ENCODE measurements around the gene JMJD8. TPM values are rescaled to one million over a fixed set of nuclear protein-coding genes. Genes with fewer than 3 reads are reported as not detected.

Gene JMJD8
- total and polyA plus RNA-seq, 9 of the 15 experiments (the other 6 are each of a cell fraction or from before 2014, with no cell fraction given) = 1.2 to 50.6 (median 29.3) TPM

DNA sequence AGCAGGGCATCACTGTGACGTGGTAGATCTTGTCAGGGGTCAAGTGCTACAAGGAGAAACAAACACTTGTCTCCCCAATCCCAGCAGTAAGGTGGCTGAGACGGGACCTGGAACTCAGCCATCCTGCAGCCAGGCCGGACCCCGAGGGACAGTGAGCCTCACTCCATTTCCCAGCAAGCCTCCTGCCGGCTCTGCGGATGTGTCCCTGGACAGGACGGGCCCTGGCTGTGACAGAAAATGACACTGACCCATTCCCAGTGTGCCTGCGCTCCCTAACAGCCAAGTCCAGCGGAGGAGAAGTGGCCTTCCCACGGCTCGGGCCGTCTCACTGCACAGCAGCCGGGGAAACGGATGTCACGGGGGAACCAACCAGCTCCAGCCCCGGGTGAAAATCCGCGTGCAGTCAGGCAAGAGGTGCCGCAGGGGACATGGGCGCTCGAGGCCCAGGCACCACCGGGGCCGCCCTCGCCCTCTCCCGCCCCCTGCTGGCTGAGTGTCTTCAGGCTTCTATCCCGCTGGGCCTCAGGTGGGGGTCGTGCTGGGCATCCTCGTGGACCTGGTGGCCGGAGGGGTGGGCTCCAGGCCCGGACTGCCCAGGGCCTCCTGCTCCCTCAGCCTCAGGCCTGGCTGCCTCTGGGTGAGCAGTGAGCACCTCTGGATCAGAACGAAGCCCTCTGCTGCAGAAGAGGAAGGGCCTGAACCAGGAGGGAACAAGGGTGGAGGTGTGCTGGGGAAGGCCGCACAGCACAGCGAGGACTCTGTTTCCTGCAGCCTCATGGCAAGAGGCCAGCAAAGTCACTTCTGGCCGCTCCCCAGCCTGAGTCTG is 49.5 kb upstream of the JMJD8 start (continued):
- TF ChIP-seq GTF2A2 (tag; IDR thresholded peaks at IDR 0.05) (no peak), ZBTB7A (IDR thresholded peaks at IDR 0.05; ENCODE audit: borderline replicate concordance, control insufficient read depth, low read depth, low read length) (peak; percentile 55; the same call in 1 of the 2 replicates), U2AF1 (optimal IDR thresholded peaks at IDR 0.05; ENCODE audit: low read depth, low read length) (no peak), PCBP1 (IDR thresholded peaks at IDR 0.05; ENCODE audit: low read depth, low read length, poor library complexity, severe bottlenecking) (peak; percentile 70), KLF10 (CRISPR knock-in tag; IDR thresholded peaks at IDR 0.05) (no peak), NFIX (CRISPR knock-in tag; IDR thresholded peaks at IDR 0.05; ENCODE audit: low read depth) (no peak), KLF13 (tag; IDR thresholded peaks at IDR 0.05; ENCODE audit: borderline replicate concordance, low read depth) (no peak), NUFIP1 (IDR thresholded peaks at IDR 0.05; ENCODE audit: partially characterized antibody) (no peak), HNRNPH1 (optimal IDR thresholded peaks at IDR 0.05; ENCODE audit: low read depth, low read length) (no peak), GTF2E2 (tag; IDR thresholded peaks at IDR 0.05) (no peak), POLR2G (IDR thresholded peaks at IDR 0.05; ENCODE audit: low read depth, low read length) (peak; percentile 48; the same call in 1 of the 2 replicates), MTA3 (IDR thresholded peaks at IDR 0.05; ENCODE audit: borderline replicate concordance) (no peak), SRF (CRISPR knock-in tag; IDR thresholded peaks at IDR 0.05) (no peak), TBL1XR1 (IDR thresholded peaks at IDR 0.05; ENCODE audit: low read length in 2 of 2) (no peak)
- TF ChIP-seq, protein P1, sequence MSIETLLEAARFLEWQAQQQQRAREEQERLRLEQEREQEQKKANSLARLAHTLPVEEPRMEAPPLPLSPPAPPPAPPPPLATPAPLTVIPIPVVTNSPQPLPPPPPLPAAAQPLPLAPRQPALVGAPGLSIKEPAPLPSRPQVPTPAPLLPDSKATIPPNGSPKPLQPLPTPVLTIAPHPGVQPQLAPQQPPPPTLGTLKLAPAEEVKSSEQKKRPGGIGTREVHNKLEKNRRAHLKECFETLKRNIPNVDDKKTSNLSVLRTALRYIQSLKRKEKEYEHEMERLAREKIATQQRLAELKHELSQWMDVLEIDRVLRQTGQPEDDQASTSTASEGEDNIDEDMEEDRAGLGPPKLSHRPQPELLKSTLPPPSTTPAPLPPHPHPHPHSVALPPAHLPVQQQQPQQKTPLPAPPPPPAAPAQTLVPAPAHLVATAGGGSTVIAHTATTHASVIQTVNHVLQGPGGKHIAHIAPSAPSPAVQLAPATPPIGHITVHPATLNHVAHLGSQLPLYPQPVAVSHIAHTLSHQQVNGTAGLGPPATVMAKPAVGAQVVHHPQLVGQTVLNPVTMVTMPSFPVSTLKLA (conservative IDR thresholded peaks at IDR 0.05) = no peak
- TF ChIP-seq, protein P2, sequence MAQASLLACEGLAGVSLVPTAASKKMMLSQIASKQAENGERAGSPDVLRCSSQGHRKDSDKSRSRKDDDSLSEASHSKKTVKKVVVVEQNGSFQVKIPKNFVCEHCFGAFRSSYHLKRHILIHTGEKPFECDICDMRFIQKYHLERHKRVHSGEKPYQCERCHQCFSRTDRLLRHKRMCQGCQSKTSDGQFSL (CRISPR knock-in tag; IDR thresholded peaks at IDR 0.05) = 0 out of 2 replicates have a peak, but pooled peaks have one; percentile 32
- TF ChIP-seq, protein P2 (tag; IDR thresholded peaks at IDR 0.05) = no peak
- TF ChIP-seq, protein P3, sequence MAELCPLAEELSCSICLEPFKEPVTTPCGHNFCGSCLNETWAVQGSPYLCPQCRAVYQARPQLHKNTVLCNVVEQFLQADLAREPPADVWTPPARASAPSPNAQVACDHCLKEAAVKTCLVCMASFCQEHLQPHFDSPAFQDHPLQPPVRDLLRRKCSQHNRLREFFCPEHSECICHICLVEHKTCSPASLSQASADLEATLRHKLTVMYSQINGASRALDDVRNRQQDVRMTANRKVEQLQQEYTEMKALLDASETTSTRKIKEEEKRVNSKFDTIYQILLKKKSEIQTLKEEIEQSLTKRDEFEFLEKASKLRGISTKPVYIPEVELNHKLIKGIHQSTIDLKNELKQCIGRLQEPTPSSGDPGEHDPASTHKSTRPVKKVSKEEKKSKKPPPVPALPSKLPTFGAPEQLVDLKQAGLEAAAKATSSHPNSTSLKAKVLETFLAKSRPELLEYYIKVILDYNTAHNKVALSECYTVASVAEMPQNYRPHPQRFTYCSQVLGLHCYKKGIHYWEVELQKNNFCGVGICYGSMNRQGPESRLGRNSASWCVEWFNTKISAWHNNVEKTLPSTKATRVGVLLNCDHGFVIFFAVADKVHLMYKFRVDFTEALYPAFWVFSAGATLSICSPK (IDR thresholded peaks at IDR 0.05; ENCODE audit: borderline replicate concordance) = no peak
- TF ChIP-seq, protein P4, sequence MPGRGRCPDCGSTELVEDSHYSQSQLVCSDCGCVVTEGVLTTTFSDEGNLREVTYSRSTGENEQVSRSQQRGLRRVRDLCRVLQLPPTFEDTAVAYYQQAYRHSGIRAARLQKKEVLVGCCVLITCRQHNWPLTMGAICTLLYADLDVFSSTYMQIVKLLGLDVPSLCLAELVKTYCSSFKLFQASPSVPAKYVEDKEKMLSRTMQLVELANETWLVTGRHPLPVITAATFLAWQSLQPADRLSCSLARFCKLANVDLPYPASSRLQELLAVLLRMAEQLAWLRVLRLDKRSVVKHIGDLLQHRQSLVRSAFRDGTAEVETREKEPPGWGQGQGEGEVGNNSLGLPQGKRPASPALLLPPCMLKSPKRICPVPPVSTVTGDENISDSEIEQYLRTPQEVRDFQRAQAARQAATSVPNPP (IDR thresholded peaks at IDR 0.05; ENCODE audit: borderline replicate concordance, insufficient read depth, insufficient read length) = no peak
- TF ChIP-seq, protein P5, sequence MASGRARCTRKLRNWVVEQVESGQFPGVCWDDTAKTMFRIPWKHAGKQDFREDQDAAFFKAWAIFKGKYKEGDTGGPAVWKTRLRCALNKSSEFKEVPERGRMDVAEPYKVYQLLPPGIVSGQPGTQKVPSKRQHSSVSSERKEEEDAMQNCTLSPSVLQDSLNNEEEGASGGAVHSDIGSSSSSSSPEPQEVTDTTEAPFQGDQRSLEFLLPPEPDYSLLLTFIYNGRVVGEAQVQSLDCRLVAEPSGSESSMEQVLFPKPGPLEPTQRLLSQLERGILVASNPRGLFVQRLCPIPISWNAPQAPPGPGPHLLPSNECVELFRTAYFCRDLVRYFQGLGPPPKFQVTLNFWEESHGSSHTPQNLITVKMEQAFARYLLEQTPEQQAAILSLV (tag; IDR thresholded peaks at IDR 0.05) = no peak

All from K562 (cell line).